Endothelial cell (in vitro differentiated cells): ENCODE data around the gene TNS4. TPM values are rescaled to one million over a fixed set of nuclear protein-coding genes. Genes with fewer than 3 reads are reported as not detected.
A peak's percentile ranks its signal among the peaks of the same experiment; 100 is the strongest.

Source experiments
- DNase-seq: peaks from one replicate; pipeline ENCODE4 v3.0.0; 2021; ENCODE audit warnings: low spot score
- H3K27ac Mint-ChIP-seq: one replicate; pipeline ENCODE4 v1.8.0; 2021; ENCODE audit warnings: mixed read lengths, inconsistent platforms; ENCODE audit not compliant: unreplicated experiment
- H3K27me3 Mint-ChIP-seq: one replicate; pipeline ENCODE4 v1.8.0; 2021; ENCODE audit warnings: mild to moderate bottlenecking, moderate library complexity, mixed read lengths, inconsistent platforms; ENCODE audit not compliant: unreplicated experiment
- H3K36me3 Mint-ChIP-seq: one replicate; pipeline ENCODE4 v1.8.0; 2021; ENCODE audit warnings: mild to moderate bottlenecking, low read depth, mixed read lengths, inconsistent platforms; ENCODE audit not compliant: unreplicated experiment
- H3K4me1 Mint-ChIP-seq: one replicate; pipeline ENCODE4 v1.8.0; 2021; ENCODE audit warnings: mild to moderate bottlenecking, mixed read lengths, inconsistent platforms; ENCODE audit not compliant: unreplicated experiment
- H3K4me3 Mint-ChIP-seq: one replicate; pipeline ENCODE4 v1.8.0; 2021; ENCODE audit warnings: mild to moderate bottlenecking, mixed read lengths, inconsistent platforms; ENCODE audit not compliant: unreplicated experiment
- H3K9me3 Mint-ChIP-seq: one replicate; pipeline ENCODE4 v1.8.0; 2021; ENCODE audit warnings: mixed read lengths, inconsistent platforms; ENCODE audit not compliant: unreplicated experiment
- CTCF ChIP-seq: fragments of 200-600 bp; sonication (generic); IDR thresholded peaks from one replicate; pipeline ENCODE4 v1.5.0; 2021; ENCODE audit warnings: antibody characterized with exemption; ENCODE audit not compliant: unreplicated experiment
- total RNA-seq: library from RNA; stranded (reverse); fragmentation: NEBNext Ultra II Directional; extraction: Animal tissue kit (Norgen Biotek cat#: 25700); gene quantifications from one replicate; pipeline ENCODE4 v1.2.1, GENCODE V29; 2021; ENCODE audit not compliant: unreplicated experiment

The TNS4 gene
- total RNA-seq, 1 donor from 2014 or later, result 0.08 TPM

- Mint-ChIP-seq H3K4me3 (no peak overlapping the region), H3K9me3 (peaks cover 5% of the 10 kb centered on the region), H3K36me3 (peaks cover 9% of the 10 kb centered on the region), H3K27me3 (peaks cover 19% of the 10 kb centered on the region), H3K27ac (no peak overlapping the region), H3K4me1 (peaks cover 3% of the 10 kb centered on the region)
- no peak for DNase-seq
- no peak for TF ChIP-seq CTCF
These were observed 26.9 kb downstream of the TNS4 start for GRCh38 chr17:40474419-40475002.

GRCh38 chr17:40473573-40474365 lies 27.7 kb downstream of the TNS4 start:
- TF ChIP-seq CTCF, result no peak
- peaks cover 9% of the 10 kb centered on the region for H3K36me3 Mint-ChIP-seq
- DNase-seq, result no peak
- H3K4me3 Mint-ChIP-seq, result peak overlapping the region; percentile 65
- peaks cover 17% of the 10 kb centered on the region for H3K27me3 Mint-ChIP-seq
- H3K9me3 Mint-ChIP-seq, result peaks cover 5% of the 10 kb centered on the region
- H3K4me1 Mint-ChIP-seq, result peaks cover 3% of the 10 kb centered on the region
- H3K27ac Mint-ChIP-seq, result peak overlapping the region; percentile 64

- Mint-ChIP-seq H3K27me3 (peaks cover 18% of the 10 kb centered on the region), H3K9me3 (peaks cover 5% of the 10 kb centered on the region), H3K27ac (peak overlapping the region; percentile 67), H3K4me3 (peak overlapping the region; percentile 65), H3K4me1 (peaks cover 3% of the 10 kb centered on the region), H3K36me3 (peaks cover 9% of the 10 kb centered on the region)
- DNase-seq, result no peak
- no peak for TF ChIP-seq CTCF
These were observed 28.5 kb downstream of the TNS4 start for GRCh38 chr17:40472733-40473452.

- peaks cover 5% of the 10 kb centered on the region for H3K9me3 Mint-ChIP-seq
- peaks cover 3% of the 10 kb centered on the region for H3K4me1 Mint-ChIP-seq
- TF ChIP-seq CTCF, result no peak
- H3K36me3 Mint-ChIP-seq, result peaks cover 9% of the 10 kb centered on the region
- peaks cover 22% of the 10 kb centered on the region for H3K27me3 Mint-ChIP-seq
- H3K27ac Mint-ChIP-seq, result peak overlapping the region; percentile 37
- H3K4me3 Mint-ChIP-seq, result no peak overlapping the region
- DNase-seq, result no peak
These were observed 29.3 kb downstream of the TNS4 start for GRCh38 chr17:40471846-40472732.
